Prostate gland (tissue), 2 donors: ENCODE data around the gene ADM5. TPM values are rescaled to one million over a fixed set of nuclear protein-coding genes. Genes with fewer than 3 reads are reported as not detected.

ENCODE experiments used
- DNase-seq: peaks from one replicate; pipeline ENCODE4 v3.0.0-alpha.2; 2019; ENCODE audit warnings: low spot score
- H3K27ac ChIP-seq, 2 donors: fragments of 200-600 bp; sonication (generic); 2 replicates each; pipeline ENCODE4 v1.5.1; 2017 to 2019
- H3K27me3 ChIP-seq: fragments of 200-600 bp; sonication (generic); replicated peaks from 2 replicates; pipeline ENCODE4 v1.5.1; 2019; ENCODE audit not compliant: insufficient read depth
- H3K36me3 ChIP-seq, 2 donors: fragments of 200-600 bp; sonication (generic); 1 replicate in 1 of 2; 2 replicates in 1 of 2; pipeline versions ENCODE4 v1.5.1 to v1.8.1; 2017 to 2019
- H3K4me1 ChIP-seq: fragments of 200-600 bp; sonication (generic); replicated peaks from 2 replicates; pipeline ENCODE4 v1.5.1; 2019
- H3K4me3 ChIP-seq, 2 donors: fragments of 200-600 bp; sonication (generic); 2 replicates each; pipeline ENCODE4 v1.5.1; 2017 to 2019
- H3K9me3 ChIP-seq: fragments of 200-600 bp; sonication (generic); 2 replicates; pipeline ENCODE4 v1.5.1; 2017
- CTCF ChIP-seq, 4 experiments: fragments of 200-600 bp in 2 of 4; fragments of 450-650 bp in 2 of 4; sonication (generic) in 2 of 4; IDR thresholded peaks; 1 replicate in 3 of 4; 2 replicates in 1 of 4; pipeline ENCODE4 v1.5.1; 2016 to 2019; ENCODE audit warnings: antibody characterized with exemption in 4 of 4, mild to moderate bottlenecking in 2 of 4, moderate library complexity in 2 of 4
- POLR2A ChIP-seq: fragments of 450-650 bp; IDR thresholded peaks from one replicate; pipeline ENCODE4 v1.6.1; 2016; ENCODE audit warnings: antibody characterized with exemption, mild to moderate bottlenecking
- POLR2AphosphoS5 ChIP-seq: sonication (generic); formaldehyde crosslinking; IDR thresholded peaks from one replicate; pipeline ENCODE4 v1.6.1; 2017; ENCODE audit warnings: antibody characterized with exemption
- WGBS: methylation state at CpG from one replicate; pipeline ENCODE4 v1.1.5; 2018; 5-methylcytosine and 5-hydroxymethylcytosine counted together
- intact Hi-C: fragments of 100-400 bp; cut with DNase I; formaldehyde crosslinking; loops from one replicate; pipeline ENCODE4 v1.14.2; 2022
- total RNA-seq, 2 donors: library from RNA; depleted of rRNA; stranded (reverse); fragments of >200 nt; gene quantifications; one replicate each; pipeline ENCODE4 v1.1.0, GENCODE V29; 2016

Gene ADM5
- total RNA-seq, 2 donors from 2014 or later: 0.68 to 6.1 TPM

DNA sequence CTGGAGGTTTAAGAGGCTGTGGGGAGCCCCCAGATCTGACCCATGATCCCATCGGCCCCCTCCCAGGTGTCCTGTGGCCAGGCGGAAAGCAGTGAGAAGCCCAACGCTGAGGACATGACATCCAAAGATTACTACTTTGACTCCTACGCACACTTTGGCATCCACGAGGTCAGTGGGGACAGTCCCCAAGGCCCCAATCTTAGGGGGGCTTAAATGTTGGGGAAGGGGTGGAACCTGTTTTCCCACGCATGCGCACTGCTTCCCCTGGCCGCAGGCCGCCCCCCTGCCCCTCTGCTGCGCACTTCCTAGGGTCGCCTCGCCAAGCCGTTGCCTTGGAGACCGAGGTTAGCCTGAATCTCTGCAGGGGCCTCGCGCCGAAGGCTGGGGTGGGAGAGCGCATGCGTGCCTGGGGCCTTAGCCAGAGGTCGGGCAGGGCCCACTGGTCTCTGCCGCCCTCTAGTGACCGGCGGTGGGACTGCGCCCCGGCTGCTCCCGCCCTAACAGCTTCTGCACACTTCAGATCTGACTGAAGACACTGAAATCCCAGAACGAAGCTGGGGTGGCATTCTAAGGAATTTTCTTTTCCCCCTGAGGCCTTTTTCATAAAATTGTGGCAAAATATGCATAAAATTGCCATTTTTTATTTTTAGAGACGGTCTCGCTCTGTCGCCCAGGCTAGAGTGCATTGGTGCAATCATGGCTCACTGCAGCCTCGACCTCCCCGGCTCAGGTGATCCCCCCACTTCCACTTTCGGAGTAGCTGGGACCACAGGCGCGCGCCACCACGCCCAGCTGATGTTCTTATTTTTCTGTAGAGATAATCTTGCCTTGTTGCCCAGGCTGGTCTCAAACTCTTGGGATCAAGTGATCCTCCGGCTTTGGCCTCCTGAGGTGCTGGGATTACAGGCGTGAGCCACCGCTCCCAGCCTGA, 8.7 kb upstream of the ADM5 start:
- TF ChIP-seq CTCF (IDR thresholded peaks at IDR 0.05) (peak; percentile 98), POLR2AphosphoS5 (peak; percentile 82), POLR2A (no peak)

DNA sequence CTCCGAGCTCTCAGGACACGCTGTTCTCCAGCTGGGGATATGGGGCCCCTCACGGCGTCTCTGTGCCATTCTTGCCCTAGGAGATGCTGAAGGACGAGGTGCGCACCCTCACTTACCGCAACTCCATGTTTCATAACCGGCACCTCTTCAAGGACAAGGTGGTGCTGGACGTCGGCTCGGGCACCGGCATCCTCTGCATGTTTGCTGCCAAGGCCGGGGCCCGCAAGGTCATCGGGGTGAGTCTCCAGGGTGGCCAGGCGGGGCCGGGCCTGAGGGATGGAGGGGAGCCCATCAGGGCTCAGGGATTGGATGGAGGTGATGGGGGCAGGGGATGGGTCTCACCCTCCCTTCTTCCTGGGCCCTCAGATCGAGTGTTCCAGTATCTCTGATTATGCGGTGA, 7.6 kb upstream of the ADM5 start:
- no peak overlapping the region for H3K4me3 ChIP-seq
- H3K36me3 ChIP-seq: peaks cover 9 to 24% of the 10 kb centered on the region in 2 donors
- no peaks in the 10 kb centered on the region for H3K9me3 ChIP-seq
- 91% methylated on average over 19 of the region's 19 CpGs for WGBS
- DNase-seq: no peak
- no peak overlapping the region for H3K27ac ChIP-seq
- peaks cover 11% of the 10 kb centered on the region for H3K4me1 ChIP-seq
- no peaks in the 10 kb centered on the region for H3K27me3 ChIP-seq
- intact Hi-C loops: no loop called here
- TF ChIP-seq POLR2AphosphoS5 (no peak), POLR2A (no peak), CTCF (IDR thresholded peaks at IDR 0.05) (no peak)

More for the DNA sequence above, 8.7 kb upstream of the ADM5 start:
- WGBS: 34% methylated on average over 38 of the region's 40 CpGs
- no peaks in the 10 kb centered on the region for H3K9me3 ChIP-seq
- H3K36me3 ChIP-seq: peaks cover 9 to 16% of the 10 kb centered on the region in 2 donors
- H3K27me3 ChIP-seq: no peaks in the 10 kb centered on the region
- H3K4me1 ChIP-seq: peaks cover 11% of the 10 kb centered on the region
- H3K4me3 ChIP-seq: no peak overlapping the region
- DNase-seq: peak; percentile 79
- peak overlapping the region; percentile 25 to 62 for H3K27ac ChIP-seq
- intact Hi-C loops: no loop called here

GRCh38 chr19:49682274-49682673, 7.1 kb upstream of the ADM5 start:
- Histone ChIP-seq H3K9me3 (no peaks in the 10 kb centered on the region), H3K4me3 (no peak overlapping the region), H3K27ac (no peak overlapping the region), H3K36me3 (peaks cover 9 to 28% of the 10 kb centered on the region in 2 donors), H3K27me3 (no peaks in the 10 kb centered on the region), H3K4me1 (peaks cover 11% of the 10 kb centered on the region)
- DNase-seq: no peak
- WGBS: 77% methylated on average over 8 of the region's 8 CpGs
- no peak for TF ChIP-seq CTCF (IDR thresholded peaks at IDR 0.05)
- intact Hi-C loops: no loop called here

- H3K27ac ChIP-seq: no peak overlapping the region
- no peaks in the 10 kb centered on the region for H3K27me3 ChIP-seq
- intact Hi-C loops: no loop called here
- H3K4me3 ChIP-seq: no peak overlapping the region
- WGBS: 92% methylated on average over 18 of the region's 18 CpGs
- peaks cover 9 to 29% of the 10 kb centered on the region in 2 donors for H3K36me3 ChIP-seq
- peaks cover 8% of the 10 kb centered on the region for H3K4me1 ChIP-seq
- no peak for DNase-seq
- H3K9me3 ChIP-seq: no peaks in the 10 kb centered on the region
- TF ChIP-seq CTCF (IDR thresholded peaks at IDR 0.05): no peak
- no peak for TF ChIP-seq POLR2AphosphoS5
- TF ChIP-seq POLR2A: no peak
Observed at GRCh38 chr19:49683814-49684250, 5.6 kb upstream of the ADM5 start.
